Fibroblast of the conjunctiva (primary cell): ENCODE measurements around the gene FAM167B.
"Not testable (repeated sequence)": the region's sequence is repeated elsewhere in the genome, so short reads cannot be mapped to it uniquely, and the experiment has no call there.

Experiments used
- DNase-seq: peaks from one replicate; pipeline ENCODE4 v3.0.0-alpha.2; 2010; ENCODE audit warnings: low read depth

The FAM167B gene

GRCh38 chr1:32263236-32263593, 16.2 kb downstream of the FAM167B start:
- not testable (repeated sequence) for DNase-seq

GRCh38 chr1:32263744-32264143, 16.7 kb downstream of the FAM167B start:
- DNase-seq: no peak

GRCh38 chr1:32265846-32266245, 18.8 kb downstream of the FAM167B start:
- no peak for DNase-seq

- DNase-seq: no peak
Observed at GRCh38 chr1:32266921-32267591, 20.0 kb downstream of the FAM167B start.

GRCh38 chr1:32269744-32270143, 22.7 kb downstream of the FAM167B start:
- DNase-seq: no peak

- DNase-seq: no peak
Observed at GRCh38 chr1:32272557-32273390, 25.8 kb downstream of the FAM167B start.

- no peak for DNase-seq
Observed at GRCh38 chr1:32273391-32274208, 26.6 kb downstream of the FAM167B start.

GRCh38 chr1:32274646-32275340, 27.8 kb downstream of the FAM167B start:
- DNase-seq: no peak

- DNase-seq: no peak
Observed at GRCh38 chr1:32275424-32275823, 28.4 kb downstream of the FAM167B start.

GRCh38 chr1:32276032-32276782, 29.2 kb downstream of the FAM167B start:
- DNase-seq: no peak

GRCh38 chr1:32284777-32285176, 37.8 kb downstream of the FAM167B start:
- not testable (repeated sequence) for DNase-seq

- no peak for DNase-seq
Observed at GRCh38 chr1:32285658-32286057, 38.6 kb downstream of the FAM167B start.

- DNase-seq: no peak
Observed at GRCh38 chr1:32286763-32287162, 39.7 kb downstream of the FAM167B start.

- no peak for DNase-seq
Observed at GRCh38 chr1:32289256-32289655, 42.2 kb downstream of the FAM167B start.

GRCh38 chr1:32291145-32291707, 44.2 kb downstream of the FAM167B start:
- DNase-seq: no peak

- peak; percentile 83 for DNase-seq
Observed at GRCh38 chr1:32291708-32292538, 44.9 kb downstream of the FAM167B start, which contains the start of gene HDAC1. Gene HDAC1 (plus strand): TSS chr1:32292083. CDS start chr1:32292170, 87 bp downstream.

GRCh38 chr1:32298211-32298610, 51.2 kb downstream of the FAM167B start:
- not testable (repeated sequence) for DNase-seq
